HCT116 (cell line): Measurements from ENCODE around the gene NPTX1. TPM values are rescaled to one million over a fixed set of nuclear protein-coding genes. Genes with fewer than 3 reads are reported as not detected.

ENCODE experiments used
- ATAC-seq: fragments of 200-7000 bp; cut with Tn5 transposase; 2 replicates; pipeline ENCODE4 v1.9.1; 2020; ENCODE audit warnings: mild to moderate bottlenecking, moderate library complexity
- BruUV-seq: library from RNA; stranded (reverse); fragments of 400-500 nt; replicated peaks from 2 replicates; lab custom pipeline; 2021; lab: Mats Ljungman, UMichigan
- CTCF ChIA-PET: fragments of 300-600 bp; sonication (Branson Sonifier 250); formaldehyde crosslinking; loops from one replicate; lab custom pipeline; 2021; ENCODE audit warnings: antibody characterized with exemption; lab: Charles Lee
- POLR2A ChIA-PET: fragments of 300-600, 350-600 bp; sonication (Branson Sonifier 250); formaldehyde crosslinking; loops from one replicate; lab custom pipeline; 2021; ENCODE audit warnings: antibody characterized with exemption; lab: Charles Lee
- RAD21 ChIA-PET, 2 experiments: fragments of 300-600 bp; sonication (Branson Sonifier 250); formaldehyde crosslinking; loops; one replicate each; lab custom pipeline; 2023; ENCODE audit warnings: low total read pairs in 2 of 2; ENCODE audit not compliant: uncharacterized antibody in 2 of 2, unreplicated experiment in 2 of 2, low non-redundant PET in 1 of 2; lab: Charles Lee
- DNase-seq: peaks from one replicate; pipeline ENCODE4 v3.0.0-alpha.2; 2010; ENCODE audit warnings: low read depth, low spot score
- H2AFZ ChIP-seq: fragments of 200-600 bp; shearing (Covaris generic), sonication (generic); 2 replicates; pipeline ENCODE4 v1.6.1; 2017; ENCODE audit warnings: low read depth, mixed run types, mixed read lengths, antibody characterized with exemption, low read length; ENCODE audit not compliant: poor library complexity, severe bottlenecking
- H3K27ac ChIP-seq: 2 replicates; pipeline ENCODE4 v1.5.1; 2012; ENCODE audit warnings: low read depth, low read length
- H3K27me3 ChIP-seq: fragments of 200-600 bp; sonication (generic); 2 replicates; pipeline ENCODE4 v1.6.1; 2016; ENCODE audit warnings: mixed run types, low read length, mixed read lengths; ENCODE audit not compliant: insufficient read depth
- H3K36me3 ChIP-seq, 2 experiments: fragments of 200-500 bp in 1 of 2; fragments of 200-600 bp in 1 of 2; sonication (Bioruptor generic) in 1 of 2; sonication (generic) in 1 of 2; 2 replicates each; pipeline versions ENCODE4 v1.5.1 to v1.6.1; 2014 to 2016; ENCODE audit warnings: low read length in 2 of 2, inconsistent platforms in 1 of 2, mixed read lengths in 1 of 2, mixed run types in 1 of 2; ENCODE audit not compliant: insufficient read depth in 2 of 2, control insufficient read depth in 1 of 2
- H3K4me1 ChIP-seq, 2 experiments: fragments of 200-600 bp in 1 of 2; sonication (generic) in 1 of 2; 2 replicates each; pipeline versions ENCODE4 v1.5.1 to v1.6.1; 2012 to 2017; ENCODE audit warnings: low read length in 2 of 2, inconsistent platforms in 1 of 2, mild to moderate bottlenecking in 1 of 2, mixed read lengths in 1 of 2, mixed run types in 1 of 2, moderate library complexity in 1 of 2; ENCODE audit not compliant: insufficient read depth in 2 of 2, control insufficient read depth in 1 of 2
- H3K4me2 ChIP-seq: fragments of 200-600 bp; sonication (generic); 2 replicates; pipeline ENCODE4 v1.6.1; 2017; ENCODE audit warnings: mixed run types, low read length, mixed read lengths
- H3K4me3 ChIP-seq, 2 experiments: fragments of 200-600 bp in 1 of 2; sonication (generic) in 1 of 2; replicated peaks in 1 of 2; 2 replicates each; pipeline ENCODE4 v1.5.1; 2011 to 2016; ENCODE audit warnings: low read length in 2 of 2, control low read depth in 1 of 2, low read depth in 1 of 2, mild to moderate bottlenecking in 1 of 2, mixed read lengths in 1 of 2, mixed run types in 1 of 2
- H3K79me2 ChIP-seq: fragments of 200-600 bp; sonication (generic); 2 replicates; pipeline ENCODE4 v1.6.1; 2017; ENCODE audit warnings: mild to moderate bottlenecking, mixed run types, low read length, moderate library complexity, mixed read lengths; ENCODE audit not compliant: insufficient read depth
- H3K9ac ChIP-seq: fragments of 200-600 bp; sonication (generic); 2 replicates; pipeline ENCODE4 v1.6.1; 2016; ENCODE audit warnings: low read length, mixed read lengths
- H3K9me2 ChIP-seq: fragments of 200-600 bp; sonication (generic), shearing (Covaris generic); 2 replicates; pipeline ENCODE4 v1.6.1; 2017; ENCODE audit warnings: mixed run types, mild to moderate bottlenecking, moderate library complexity; ENCODE audit not compliant: insufficient read depth
- H3K9me3 ChIP-seq, 2 experiments: fragments of 200-500 bp in 1 of 2; fragments of 200-600 bp in 1 of 2; sonication (Bioruptor generic) in 1 of 2; sonication (generic) in 1 of 2; 2 replicates each; pipeline ENCODE4 v1.6.1; 2014 to 2017; ENCODE audit warnings: low read length in 2 of 2, mixed read lengths in 2 of 2, inconsistent platforms in 1 of 2, low read depth in 1 of 2, mild to moderate bottlenecking in 1 of 2, mixed run types in 1 of 2, moderate library complexity in 1 of 2; ENCODE audit not compliant: control insufficient read depth in 1 of 2, insufficient read depth in 1 of 2
- H4K20me1 ChIP-seq: fragments of 200-600 bp; sonication (generic), shearing (Covaris generic); 2 replicates; pipeline ENCODE4 v1.6.1; 2017; ENCODE audit warnings: mixed run types, mild to moderate bottlenecking, moderate library complexity; ENCODE audit not compliant: insufficient read depth
- EGR1 ChIP-seq: IDR thresholded peaks from 2 replicates; pipeline ENCODE4 v1.6.1; 2012; ENCODE audit warnings: low read depth
- EZH2 ChIP-seq: fragments of 200-600 bp; sonication (generic); IDR thresholded peaks from 2 replicates; pipeline ENCODE4 v1.6.1; 2017; ENCODE audit warnings: antibody characterized with exemption, mixed run types
- FOSL1 ChIP-seq: IDR thresholded peaks from 2 replicates; pipeline ENCODE4 v1.6.1; 2012; ENCODE audit warnings: low read depth
- JUND ChIP-seq: IDR thresholded peaks from 2 replicates; pipeline ENCODE4 v1.6.1; 2012
- POLR2A ChIP-seq: IDR thresholded peaks from 2 replicates; pipeline ENCODE4 v1.7.0; 2011; ENCODE audit warnings: borderline replicate concordance; ENCODE audit not compliant: insufficient read depth, insufficient read length; ENCODE audit errors: extremely low read depth
- POLR2AphosphoS5 ChIP-seq: IDR thresholded peaks from 2 replicates; pipeline ENCODE4 v1.6.1; 2011; ENCODE audit warnings: mild to moderate bottlenecking, low read depth, low read length, moderate library complexity
- RAD21 ChIP-seq: IDR thresholded peaks from 2 replicates; pipeline ENCODE4 v1.6.1; 2012; ENCODE audit warnings: low read depth, mild to moderate bottlenecking
- SIN3A ChIP-seq: IDR thresholded peaks from 2 replicates; pipeline ENCODE4 v1.6.1; 2012; ENCODE audit warnings: low read depth
- SP1 ChIP-seq: IDR thresholded peaks from 2 replicates; pipeline ENCODE4 v1.6.1; 2012; ENCODE audit warnings: low read depth
- SRF ChIP-seq: IDR thresholded peaks from 2 replicates; pipeline ENCODE4 v1.6.1; 2012; ENCODE audit warnings: low read depth
- TCF7L2 ChIP-seq: IDR thresholded peaks from 2 replicates; pipeline ENCODE4 v1.7.0; 2011; ENCODE audit warnings: borderline replicate concordance, inconsistent platforms; ENCODE audit not compliant: insufficient read depth, insufficient read length; ENCODE audit errors: extremely low read depth
- YY1 ChIP-seq: IDR thresholded peaks from 2 replicates; pipeline ENCODE4 v1.6.1; 2011; ENCODE audit warnings: low read length, low read depth, moderate library complexity, mild to moderate bottlenecking; ENCODE audit not compliant: insufficient replicate concordance; ENCODE audit errors: extremely low read depth
- ZFX ChIP-seq: fragments of 450-650 bp; IDR thresholded peaks from 2 replicates; pipeline ENCODE4 v1.6.1; 2017
- ZNF274 ChIP-seq: fragments of 200-500 bp; sonication (Bioruptor generic); IDR thresholded peaks from 2 replicates; pipeline ENCODE4 v1.6.1; 2014; ENCODE audit warnings: mild to moderate bottlenecking, low read depth, low read length, inconsistent platforms
- intact Hi-C: fragments of 100-400 bp; cut with micrococcal nuclease; formaldehyde crosslinking; loops from 2 replicates; pipeline ENCODE4 v1.10.0; 2022
- total RNA-seq: library from RNA; stranded (reverse); gene quantifications from one replicate; pipeline ENCODE4 v1.2.1, GENCODE V29; 2021; ENCODE audit not compliant: unreplicated experiment
- TF ChIP-seq, protein P1 (sequence below): IDR thresholded peaks from 2 replicates; pipeline ENCODE4 v1.6.1; 2011; ENCODE audit warnings: mild to moderate bottlenecking, low read length, moderate library complexity; ENCODE audit not compliant: insufficient replicate concordance; ENCODE audit errors: extremely low read depth
- TF ChIP-seq, protein P2 (sequence below): IDR thresholded peaks from 2 replicates; pipeline ENCODE4 v1.6.1; 2012
- TF ChIP-seq, protein P3 (sequence below): IDR thresholded peaks from 2 replicates; pipeline ENCODE4 v1.6.1; 2012

Gene NPTX1
- total RNA-seq, 1 experiment from 2014 or later: 0.15 TPM

DNA sequence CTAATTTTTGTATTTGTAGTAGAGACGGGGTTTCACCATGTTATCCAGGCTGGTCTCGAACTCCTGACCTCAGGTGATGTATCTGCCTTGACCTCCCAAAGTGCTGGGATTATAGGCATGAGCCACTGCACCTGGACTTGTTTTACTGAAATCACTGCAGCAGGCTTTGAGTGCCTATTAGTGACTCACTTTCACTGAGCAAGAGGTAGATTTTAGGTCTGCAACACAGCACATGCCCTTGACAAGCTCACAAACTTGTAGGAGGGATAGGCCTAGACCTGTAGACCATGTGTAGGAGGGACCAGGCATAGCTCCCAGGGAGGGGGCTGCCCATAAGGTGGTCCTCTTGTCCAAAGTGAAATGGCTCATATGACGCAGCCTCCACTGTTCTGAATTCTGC lies 41.2 kb upstream of the NPTX1 start:
- Histone ChIP-seq H3K4me3 (no peak overlapping the region), H2AFZ (no peak overlapping the region), H3K4me1 (no peaks in the 10 kb centered on the region), H3K9me2 (no peaks in the 10 kb centered on the region), H3K9ac (no peak overlapping the region), H3K27ac (no peak overlapping the region), H3K27me3 (no peaks in the 10 kb centered on the region), H3K4me2 (no peak overlapping the region), H3K9me3 (no peaks in the 10 kb centered on the region), H4K20me1 (no peaks in the 10 kb centered on the region), H3K79me2 (no peaks in the 10 kb centered on the region), H3K36me3 (no peaks in the 10 kb centered on the region)
- no TSS peak for BruUV-seq
- no peak for TF ChIP-seq JUND
- TF ChIP-seq, protein P1, sequence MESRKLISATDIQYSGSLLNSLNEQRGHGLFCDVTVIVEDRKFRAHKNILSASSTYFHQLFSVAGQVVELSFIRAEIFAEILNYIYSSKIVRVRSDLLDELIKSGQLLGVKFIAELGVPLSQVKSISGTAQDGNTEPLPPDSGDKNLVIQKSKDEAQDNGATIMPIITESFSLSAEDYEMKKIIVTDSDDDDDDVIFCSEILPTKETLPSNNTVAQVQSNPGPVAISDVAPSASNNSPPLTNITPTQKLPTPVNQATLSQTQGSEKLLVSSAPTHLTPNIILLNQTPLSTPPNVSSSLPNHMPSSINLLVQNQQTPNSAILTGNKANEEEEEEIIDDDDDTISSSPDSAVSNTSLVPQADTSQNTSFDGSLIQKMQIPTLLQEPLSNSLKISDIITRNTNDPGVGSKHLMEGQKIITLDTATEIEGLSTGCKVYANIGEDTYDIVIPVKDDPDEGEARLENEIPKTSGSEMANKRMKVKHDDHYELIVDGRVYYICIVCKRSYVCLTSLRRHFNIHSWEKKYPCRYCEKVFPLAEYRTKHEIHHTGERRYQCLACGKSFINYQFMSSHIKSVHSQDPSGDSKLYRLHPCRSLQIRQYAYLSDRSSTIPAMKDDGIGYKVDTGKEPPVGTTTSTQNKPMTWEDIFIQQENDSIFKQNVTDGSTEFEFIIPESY: no peak
- TF ChIP-seq POLR2A: no peak
- TF ChIP-seq ZFX: no peak
- no peak for TF ChIP-seq TCF7L2
- TF ChIP-seq EGR1: no peak
- TF ChIP-seq POLR2AphosphoS5: no peak
- TF ChIP-seq FOSL1: no peak
- no peak for TF ChIP-seq EZH2
- TF ChIP-seq RAD21: no peak
- TF ChIP-seq SP1: no peak
- TF ChIP-seq, protein P2, sequence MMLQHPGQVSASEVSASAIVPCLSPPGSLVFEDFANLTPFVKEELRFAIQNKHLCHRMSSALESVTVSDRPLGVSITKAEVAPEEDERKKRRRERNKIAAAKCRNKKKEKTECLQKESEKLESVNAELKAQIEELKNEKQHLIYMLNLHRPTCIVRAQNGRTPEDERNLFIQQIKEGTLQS: no peak
- TF ChIP-seq ZNF274: no peak
- TF ChIP-seq, protein P3, sequence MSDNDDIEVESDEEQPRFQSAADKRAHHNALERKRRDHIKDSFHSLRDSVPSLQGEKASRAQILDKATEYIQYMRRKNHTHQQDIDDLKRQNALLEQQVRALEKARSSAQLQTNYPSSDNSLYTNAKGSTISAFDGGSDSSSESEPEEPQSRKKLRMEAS: no peak
- no peak for TF ChIP-seq SIN3A
- TF ChIP-seq YY1: no peak
- no peak for TF ChIP-seq SRF
- DNase-seq (no peak), ATAC-seq (no peak)
- intact Hi-C loops: no loop called here
- ChIA-PET POLR2A (no interaction called here), CTCF (no interaction called here), RAD21 (no interaction called here)
